ENCODE measurements around the gene GPR152.

DNA sequence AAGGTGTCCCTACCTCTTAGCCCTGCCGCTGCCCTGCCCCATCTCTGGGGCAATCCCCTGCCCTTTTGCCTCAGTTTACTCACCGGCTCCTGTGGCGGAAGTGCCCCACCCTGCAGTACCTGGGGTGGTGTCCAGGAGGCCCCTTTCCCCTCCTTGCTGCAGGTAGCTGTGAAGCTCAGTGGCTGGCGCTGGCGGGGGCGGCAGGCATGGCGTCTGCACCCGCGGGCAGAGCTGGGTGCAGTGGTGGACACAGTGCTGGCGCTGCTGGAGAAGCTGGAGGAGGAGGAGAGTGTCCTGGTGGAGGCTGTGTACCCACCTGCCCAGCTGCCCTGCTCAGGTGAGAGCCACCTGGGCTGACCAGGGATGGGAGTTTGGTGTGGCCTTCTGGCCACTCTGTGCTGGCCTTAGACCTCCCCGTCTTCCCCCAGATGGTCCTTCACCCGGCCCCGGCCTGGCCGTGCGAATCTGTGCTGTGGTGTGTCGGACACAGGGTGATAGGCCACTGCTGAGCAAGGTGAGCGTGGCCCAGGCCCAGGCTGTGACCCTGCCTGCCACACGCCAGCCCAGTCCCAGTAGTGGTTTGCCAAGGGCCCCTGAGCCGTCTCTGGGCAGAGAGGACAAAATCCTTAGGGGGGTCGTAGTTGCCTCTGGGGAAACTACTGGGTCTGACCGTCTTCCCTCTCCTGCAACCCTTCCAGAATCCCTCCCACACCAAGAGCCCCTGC lies 33.0 kb downstream of the GPR152 start:
- TF ChIP-seq EZH2 (IDR thresholded peaks at IDR 0.05; ENCODE audit: insufficient read depth, poor library complexity, severe bottlenecking) = no peak
- TF ChIP-seq EZH2phosphoT487 (IDR thresholded peaks at IDR 0.05; ENCODE audit: insufficient read depth, low read depth) = no peak
